GM21390 (cell line): ENCODE measurements around the gene COX7A2.
A peak's percentile ranks its signal among the peaks of the same experiment; 100 is the strongest.

Source experiments
- ATAC-seq: cut with Tn5 transposase; IDR thresholded peaks from one replicate; pipeline ENCODE4 v1.9.1; 2021; ENCODE audit not compliant: unreplicated experiment

COX7A2 gene

GRCh38 chr6:75221116-75221515 lies 22.5 kb downstream of the COX7A2 start:
- ATAC-seq, result no peak

DNA sequence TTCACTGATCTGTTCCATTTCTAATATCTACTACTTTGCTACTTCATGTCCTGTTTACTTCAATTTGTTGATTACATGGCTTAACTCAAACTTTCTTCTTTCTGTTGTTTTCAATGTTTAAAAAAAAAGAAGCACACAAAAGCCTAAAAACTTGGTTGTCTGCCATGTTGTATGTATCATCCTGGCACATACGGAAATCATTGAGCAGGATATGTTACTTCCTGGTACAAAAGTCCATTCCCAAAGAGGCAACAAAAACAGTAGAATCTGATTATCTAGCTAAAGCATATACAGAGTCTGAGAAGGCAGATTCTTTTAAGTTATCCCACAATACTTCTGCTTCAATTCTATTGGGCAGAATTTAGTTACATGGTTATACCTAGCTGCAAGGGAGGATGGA lies 23.2 kb downstream of the COX7A2 start:
- no peak for ATAC-seq

- ATAC-seq, result no peak
These were observed 24.3 kb downstream of the COX7A2 start for GRCh38 chr6:75219263-75219662.

- ATAC-seq, result no peak
These were observed 26.4 kb downstream of the COX7A2 start for GRCh38 chr6:75217193-75217592.

- no peak for ATAC-seq
These were observed 28.3 kb downstream of the COX7A2 start for GRCh38 chr6:75215291-75215690.

DNA sequence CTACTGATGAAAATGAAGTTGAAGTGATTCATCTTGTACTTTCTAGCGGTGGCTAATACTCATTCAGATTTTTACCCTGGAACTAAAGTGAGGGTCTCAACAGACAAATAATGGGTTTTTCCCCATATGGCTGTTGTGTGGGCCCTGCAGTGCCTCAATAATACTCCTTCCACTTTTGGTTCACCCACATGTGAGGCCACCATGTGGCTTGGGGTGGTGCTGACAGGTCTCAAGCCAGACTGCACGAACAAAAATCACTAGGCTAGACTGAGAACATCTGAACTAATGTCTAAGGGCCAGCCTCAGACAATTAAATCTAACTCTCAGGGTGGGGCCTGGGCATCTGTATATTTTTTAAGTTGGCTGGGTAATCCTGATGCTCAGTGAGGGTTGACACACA lies 29.9 kb downstream of the COX7A2 start:
- ATAC-seq, result peak; percentile 40

GRCh38 chr6:75213112-75213511 lies 30.5 kb downstream of the COX7A2 start:
- ATAC-seq, result no peak

GRCh38 chr6:75211920-75212590 lies 31.5 kb downstream of the COX7A2 start:
- ATAC-seq, result no peak

DNA sequence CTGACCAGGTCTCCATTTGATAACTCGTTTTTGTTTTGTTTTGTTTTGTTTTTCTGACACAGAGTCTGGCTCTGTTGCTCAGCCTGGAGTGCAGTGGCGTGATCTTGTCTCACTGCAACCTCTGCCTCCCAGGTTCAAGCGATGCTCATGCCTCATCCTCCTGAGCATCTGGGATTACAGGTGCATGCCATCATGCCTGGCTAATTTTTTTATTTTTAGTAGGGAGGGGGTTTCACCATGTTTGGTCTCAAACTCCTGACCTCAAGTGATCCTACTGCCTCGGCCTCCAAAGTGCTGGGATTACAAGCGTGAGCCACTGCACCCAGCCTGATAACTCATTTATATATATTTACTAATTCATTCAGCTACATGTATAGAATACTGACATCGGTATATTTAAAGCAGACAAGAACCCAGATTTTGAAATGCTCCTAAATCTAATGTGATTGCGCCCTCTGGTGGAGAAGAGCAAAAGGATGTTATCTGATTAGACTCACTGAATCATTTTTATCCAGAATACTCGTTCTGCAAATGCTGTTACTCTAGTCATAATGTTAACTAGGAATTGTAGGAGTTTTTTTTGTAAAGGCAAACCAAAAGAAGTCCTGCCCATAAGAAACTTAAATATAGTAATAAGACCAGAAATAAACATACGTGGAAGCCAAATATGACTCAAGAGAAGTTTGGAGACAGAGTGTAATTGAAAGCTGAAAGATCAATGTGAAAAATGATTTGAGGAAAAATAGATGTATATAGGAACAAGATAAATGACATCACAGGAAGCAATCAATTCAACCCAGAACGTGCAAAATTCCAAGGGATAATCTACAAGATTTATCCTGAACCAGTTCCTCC lies 32.5 kb downstream of the COX7A2 start:
- no peak for ATAC-seq

GRCh38 chr6:75209184-75209723 lies 34.3 kb downstream of the COX7A2 start:
- no peak for ATAC-seq

DNA sequence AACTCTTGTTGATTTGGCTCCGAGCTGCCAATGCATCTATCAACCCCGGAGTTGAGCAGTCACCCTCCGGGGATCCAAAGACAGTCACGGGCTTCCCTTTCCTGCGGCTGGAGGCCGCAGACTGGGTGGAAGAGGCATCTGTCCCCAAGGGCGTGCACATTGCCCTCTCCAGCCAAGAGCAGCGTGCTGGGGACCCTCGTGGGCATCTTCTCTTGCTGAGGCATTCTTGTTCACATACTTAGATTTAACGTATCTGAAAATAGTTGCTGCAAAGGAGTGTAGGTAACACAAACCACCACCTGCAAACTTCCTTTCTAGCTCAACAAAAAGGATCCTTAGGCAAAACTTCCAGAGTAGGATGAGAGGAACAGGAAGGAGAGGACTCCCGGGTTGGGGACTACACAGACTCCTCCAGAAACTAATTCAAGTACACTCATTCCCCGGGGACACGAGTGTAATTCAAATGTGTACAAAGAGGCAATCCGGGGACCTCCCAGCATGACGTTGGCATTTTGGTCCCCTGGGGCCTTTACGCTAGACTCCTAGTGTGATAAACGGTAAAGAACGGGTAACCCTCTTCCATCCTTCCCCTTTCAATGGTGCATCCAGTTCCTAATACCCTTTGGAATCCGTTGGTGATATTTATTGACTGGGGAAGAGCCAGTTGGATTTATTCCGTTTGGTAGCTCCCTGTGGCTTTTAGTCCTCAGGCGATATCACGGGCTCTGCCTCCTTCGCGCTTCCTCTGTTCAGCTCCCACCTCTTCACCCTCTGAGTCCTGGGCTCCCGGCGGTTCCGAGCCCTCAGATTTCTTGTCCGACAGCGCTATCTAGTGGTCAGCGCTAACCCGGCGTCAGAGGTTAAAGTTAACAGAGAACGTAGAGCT lies 35.1 kb downstream of the COX7A2 start:
- ATAC-seq, result peak; percentile 80

DNA sequence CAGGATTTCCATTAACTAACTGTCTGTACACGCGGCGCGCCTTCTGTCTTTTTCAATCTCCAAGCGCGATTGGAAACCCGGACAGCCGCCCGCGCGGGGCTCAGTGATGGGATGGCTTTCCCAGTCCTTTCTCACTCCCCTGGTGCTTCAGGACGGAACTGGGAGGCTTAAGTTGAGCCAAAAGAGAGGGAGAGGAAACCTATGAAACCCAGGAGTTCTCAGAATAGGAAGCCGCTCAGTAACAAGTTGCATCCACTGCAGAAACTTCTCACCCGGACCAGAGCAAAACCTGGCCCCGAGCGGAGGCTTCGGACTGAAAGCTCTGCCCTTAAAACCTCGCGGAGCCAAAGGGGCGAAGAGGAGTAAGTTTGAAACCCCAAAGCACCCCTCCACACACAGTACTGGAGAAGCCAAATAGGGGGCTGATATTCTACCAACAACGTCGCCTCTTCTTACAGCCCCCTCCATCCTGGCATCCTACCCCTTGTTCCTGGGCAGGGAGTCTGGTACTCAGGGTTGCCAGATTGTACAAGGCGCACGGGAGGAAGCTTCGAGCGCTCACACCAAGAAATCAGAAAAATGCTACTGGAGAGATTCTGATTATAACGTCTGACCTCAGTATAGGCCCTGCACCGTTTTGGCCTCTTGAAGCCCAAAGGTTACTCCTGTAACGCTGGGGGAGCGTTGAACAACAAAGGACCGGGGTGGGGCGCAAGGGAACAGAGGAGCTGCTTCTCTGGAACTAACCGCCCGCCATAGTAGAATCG lies 36.8 kb downstream of the COX7A2 start:
- ATAC-seq, result no peak

DNA sequence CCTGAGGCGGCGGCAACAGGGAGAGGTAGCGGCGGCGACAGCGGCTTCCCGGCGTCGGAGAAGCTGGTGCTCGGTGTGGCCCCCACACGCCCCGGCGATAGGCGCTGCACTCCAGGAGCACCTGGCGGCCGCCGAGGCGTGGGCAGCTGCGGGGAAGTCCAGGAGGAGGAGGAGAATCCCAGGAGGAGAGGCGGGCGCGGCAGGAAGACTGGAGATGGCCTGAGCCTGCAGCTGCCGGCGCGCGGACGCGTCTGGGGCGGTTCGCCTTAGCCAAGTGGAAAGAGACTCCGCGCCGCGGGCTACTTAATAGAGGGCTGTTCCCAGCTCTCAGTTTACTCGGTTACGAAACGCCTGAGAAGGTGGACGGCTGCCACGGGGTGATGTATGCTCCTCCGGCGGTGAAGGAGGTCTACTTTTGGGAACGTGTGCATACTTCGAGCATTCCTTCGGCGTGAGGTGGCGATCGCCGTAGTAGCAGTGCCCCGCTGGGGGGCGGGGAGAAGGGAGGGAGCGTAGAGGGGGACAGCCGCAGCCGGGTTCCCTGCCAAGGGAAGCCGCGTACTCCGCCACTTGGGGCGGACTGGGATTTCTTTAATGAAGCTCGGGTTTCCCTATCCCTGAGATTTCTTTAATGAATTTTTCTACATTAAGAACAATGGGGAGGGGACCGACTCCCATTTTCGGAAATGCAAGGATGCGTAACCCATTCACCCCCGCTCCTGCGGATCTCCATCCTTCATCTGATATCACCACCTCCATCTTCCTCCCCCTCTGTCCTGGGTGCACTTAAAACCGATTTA lies 37.6 kb downstream of the COX7A2 start, which contains the start of gene COL12A1:
Gene COL12A1 (minus strand): TSS at position 278 of the 800 bp plus-strand sequence. CDS start 3,261 bp downstream, outside the sequence.
- ATAC-seq, result no peak

GRCh38 chr6:75204959-75205775 lies 38.4 kb downstream of the COX7A2 start:
- no peak for ATAC-seq

- ATAC-seq, result no peak
These were observed 39.2 kb downstream of the COX7A2 start for GRCh38 chr6:75204217-75204958.

DNA sequence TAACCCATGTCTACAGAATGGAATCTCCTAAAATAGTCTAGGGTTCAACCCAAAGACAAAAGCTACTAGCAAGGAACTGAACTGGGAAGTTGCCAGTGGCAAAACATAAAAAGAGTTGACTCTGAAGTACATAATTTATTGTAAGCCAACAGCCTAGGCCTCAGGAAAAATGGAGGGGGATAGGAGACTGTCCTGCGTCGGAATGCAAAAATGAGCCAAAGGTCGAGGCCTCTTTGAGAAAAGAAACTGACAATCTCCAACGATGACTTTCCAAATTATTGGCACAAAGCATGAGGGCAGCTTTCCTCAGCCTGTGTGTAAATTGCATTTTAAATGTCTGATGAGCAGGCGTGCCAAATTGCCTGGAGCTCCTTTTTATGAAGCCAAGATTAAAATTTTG lies 39.9 kb downstream of the COX7A2 start:
- no peak for ATAC-seq

DNA sequence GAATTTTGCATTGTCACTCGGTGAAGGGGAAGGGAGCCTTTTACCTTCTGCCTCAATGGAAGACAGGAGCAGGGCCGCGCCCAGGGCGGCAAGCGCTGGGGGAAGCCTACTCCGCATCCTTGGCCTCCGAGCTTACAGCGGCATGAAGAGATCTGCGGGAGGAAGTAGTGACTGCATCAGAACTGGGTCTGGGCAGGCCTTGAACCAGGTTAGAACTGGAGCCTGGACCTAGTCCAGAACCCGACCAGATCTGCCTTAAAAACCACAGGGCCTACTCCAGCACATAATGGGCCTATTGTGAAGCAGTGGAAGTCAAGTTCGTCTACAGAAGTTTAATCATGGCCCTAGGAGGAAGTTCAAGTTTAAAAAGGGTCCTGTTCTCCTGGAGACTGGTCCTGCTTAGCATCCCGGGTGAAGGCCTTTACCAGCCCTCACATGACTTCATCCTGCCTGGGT lies 40.9 kb downstream of the COX7A2 start:
- ATAC-seq, result no peak
